CD4-positive, alpha-beta T cell treated with Interleukin-6 for 4 hours (primary cell): ENCODE data around the gene INKA2.

Source experiments
- DNase-seq: peaks from one replicate; pipeline ENCODE4 v3.0.0-alpha.2; 2020; ENCODE audit warnings: mixed read lengths

The INKA2 gene

DNA sequence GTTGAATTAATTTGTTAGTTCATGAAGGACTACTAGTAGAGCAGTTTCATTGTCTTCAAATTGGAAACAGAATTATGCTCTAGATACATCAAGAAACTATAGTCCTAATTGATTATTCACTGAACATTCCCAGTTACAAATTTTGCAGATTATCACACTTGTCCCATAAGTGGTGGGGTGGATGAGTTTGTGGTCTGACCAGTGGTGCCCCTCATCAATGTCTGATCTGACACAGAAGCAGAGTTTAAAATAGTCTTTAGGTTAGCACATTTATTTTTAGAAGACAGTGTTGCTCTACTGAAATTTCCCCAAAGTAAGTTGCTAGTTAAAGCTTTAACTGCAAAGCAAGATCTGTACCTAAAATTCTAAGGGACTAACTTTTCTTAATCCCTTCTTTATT lies 42.9 kb downstream of the INKA2 start:
- DNase-seq: no peak

DNA sequence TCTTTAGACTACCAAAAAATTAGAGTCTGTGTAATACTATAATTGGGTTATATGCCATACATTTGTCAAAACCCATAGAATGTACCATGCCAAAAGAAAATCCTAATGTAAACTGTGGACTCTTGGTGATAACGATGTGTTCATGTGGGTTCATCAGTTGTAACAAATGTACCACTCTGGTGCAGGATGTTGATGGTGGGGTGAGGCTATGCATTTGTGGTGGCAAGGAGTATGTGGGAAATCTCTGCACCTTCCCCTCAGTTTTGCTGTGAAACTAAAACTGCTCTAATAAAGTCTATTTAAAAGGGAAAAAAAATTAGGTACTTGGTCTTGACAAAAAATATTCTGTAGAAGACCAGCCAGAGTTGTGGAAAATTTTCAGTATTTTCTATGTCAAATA lies 43.4 kb downstream of the INKA2 start:
- no peak for DNase-seq

DNA sequence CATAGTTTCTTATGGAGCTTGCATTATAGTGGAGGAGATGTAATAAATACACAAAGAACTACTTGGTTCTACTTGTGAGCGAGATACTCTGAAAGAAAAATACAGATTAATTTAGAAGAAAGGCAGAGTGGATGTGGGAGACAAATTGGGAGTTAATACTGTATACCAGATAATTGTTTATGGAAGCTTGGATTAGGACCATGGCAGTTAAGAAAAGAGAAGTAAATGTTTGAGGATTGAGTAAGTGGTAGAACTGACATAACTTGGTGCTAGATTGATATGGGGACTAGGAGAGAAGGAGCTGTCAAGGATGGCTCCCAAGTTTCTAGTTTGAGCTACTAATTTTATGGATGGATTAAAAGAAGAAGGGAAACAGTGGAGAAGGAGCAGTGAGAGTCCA lies 47.3 kb downstream of the INKA2 start:
- no peak for DNase-seq

DNA sequence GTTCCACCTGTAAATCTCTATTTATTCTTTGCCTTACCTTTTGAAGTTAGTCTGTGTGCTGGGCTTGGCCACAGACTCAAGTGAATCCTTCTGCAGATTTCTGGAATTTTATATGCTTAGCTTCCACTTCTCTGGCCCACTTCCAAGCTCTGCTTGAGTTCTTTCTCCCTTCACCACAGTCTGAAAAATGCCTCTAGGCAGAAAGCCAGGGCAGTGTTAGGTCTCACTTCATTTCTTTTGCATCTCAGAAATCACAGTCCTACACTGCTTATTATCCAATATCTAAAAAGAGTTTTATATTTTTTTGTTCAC lies 48.9 kb downstream of the INKA2 start:
- no peak for DNase-seq
